Kidney glomerular epithelial cell (primary cell): ENCODE results near the gene TAGLN.

Source experiments
- DNase-seq: peaks from one replicate; lab custom pipeline; 2025; lab: John Stamatoyannopoulos, UW

The TAGLN gene

GRCh38 chr11:117199053-117199915 is at the start of gene TAGLN:
TSS of gene TAGLN (plus strand) at chr11:117199370. CDS start at chr11:117203014, 3,644 bp downstream.
- peak; percentile 82 for DNase-seq

DNA sequence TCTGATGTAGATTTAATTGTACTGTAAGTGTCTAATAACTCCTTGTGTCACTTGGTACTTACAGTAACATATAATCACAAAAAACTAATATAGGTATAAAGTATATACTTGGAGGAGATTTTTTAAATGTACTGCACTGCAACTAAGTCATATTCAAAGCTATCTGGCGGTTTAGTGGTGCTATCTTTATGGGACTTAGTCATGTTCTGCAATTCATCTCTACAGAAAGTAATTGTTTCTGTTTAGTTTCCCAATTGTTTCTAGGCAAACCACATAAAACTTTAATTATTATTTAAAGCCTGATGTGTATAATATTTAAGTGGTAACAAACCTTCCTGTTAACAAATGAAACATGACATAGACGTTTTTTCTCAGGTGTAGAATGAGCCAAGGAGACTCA is 47.1 kb upstream of the TAGLN start:
- DNase-seq, result no peak

- DNase-seq, result no peak
These were observed 44.7 kb upstream of the TAGLN start for GRCh38 chr11:117154468-117154867.

GRCh38 chr11:117157507-117157906 is 41.7 kb upstream of the TAGLN start:
- no peak for DNase-seq

- no peak for DNase-seq
These were observed 39.3 kb upstream of the TAGLN start for GRCh38 chr11:117159892-117160291.

DNA sequence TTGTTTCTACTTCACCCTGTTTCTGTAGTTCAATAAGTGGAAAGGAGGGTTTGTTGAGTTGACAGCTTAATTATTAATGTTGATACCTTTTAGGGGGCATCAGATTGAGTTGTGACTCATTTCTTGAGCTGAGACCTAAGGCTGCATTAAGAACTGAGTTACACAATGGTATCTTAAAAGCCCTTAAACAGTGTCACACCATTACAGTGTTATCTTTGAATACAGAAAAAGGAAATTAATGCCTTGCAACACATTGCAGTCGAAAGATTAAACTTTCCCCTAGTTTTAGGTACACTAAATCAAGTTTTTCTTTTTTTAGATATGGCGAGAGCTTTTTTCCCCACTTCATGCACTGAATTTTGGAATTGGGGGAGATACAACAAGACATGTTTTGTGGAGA is 38.3 kb upstream of the TAGLN start:
- DNase-seq, result no peak

DNA sequence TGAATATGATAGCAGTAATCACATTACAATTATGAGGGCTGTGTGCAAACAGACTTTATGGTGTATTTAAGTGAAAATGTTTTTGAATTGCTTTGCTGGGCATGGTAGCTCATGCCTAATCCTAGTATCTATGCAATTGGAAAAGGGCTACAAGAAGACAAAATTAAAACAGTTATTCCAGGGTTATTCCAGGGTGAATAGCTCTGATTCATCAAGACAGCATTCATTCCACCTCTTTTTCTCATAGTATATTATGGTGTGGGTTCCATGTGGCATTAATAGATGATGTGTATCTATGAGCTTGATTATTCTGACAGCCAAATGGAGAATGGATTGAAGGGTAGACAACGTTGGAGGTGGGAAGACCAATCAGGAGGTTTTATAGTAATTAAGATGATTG is 32.7 kb upstream of the TAGLN start:
- no peak for DNase-seq

DNA sequence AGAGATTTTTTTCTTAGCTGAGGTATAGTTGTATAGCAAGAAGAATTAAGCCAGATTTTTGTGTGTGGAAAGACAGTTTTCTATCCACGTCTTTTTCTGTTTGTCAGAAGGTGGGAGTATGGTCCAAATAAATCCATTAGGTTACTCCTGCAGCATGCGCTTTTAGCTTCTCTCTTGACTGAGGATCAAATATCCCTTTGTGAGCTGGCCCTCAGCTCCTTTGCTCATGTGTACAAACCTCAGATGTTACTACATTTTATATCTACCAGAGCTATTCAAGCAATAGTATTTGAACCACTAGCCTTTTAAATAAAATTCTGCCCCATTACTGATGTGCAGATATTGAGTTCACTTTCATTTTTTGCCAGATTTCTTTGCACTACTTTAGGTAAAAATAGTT is 29.4 kb upstream of the TAGLN start:
- no peak for DNase-seq

- DNase-seq, result no peak
These were observed 29.0 kb upstream of the TAGLN start for GRCh38 chr11:117170210-117170609.

DNA sequence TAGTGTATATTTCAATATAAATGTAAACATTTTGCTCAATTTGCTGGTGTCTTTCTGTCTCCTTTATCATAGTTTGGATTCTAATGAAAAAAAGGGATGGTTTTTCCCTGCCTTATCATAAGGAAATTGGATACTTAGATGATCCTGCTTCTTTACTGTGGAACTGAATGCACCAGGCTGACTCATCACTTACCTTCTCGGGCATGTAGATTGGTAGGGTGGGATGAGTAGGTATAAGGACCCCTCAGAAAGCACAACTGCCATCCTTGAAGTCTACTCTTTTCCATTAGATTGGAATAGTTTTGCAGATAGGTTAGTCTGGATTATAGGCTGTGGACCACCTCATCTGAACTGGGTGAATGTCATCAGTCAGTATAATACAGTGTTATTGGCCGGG is 28.2 kb upstream of the TAGLN start:
- DNase-seq, result no peak

DNA sequence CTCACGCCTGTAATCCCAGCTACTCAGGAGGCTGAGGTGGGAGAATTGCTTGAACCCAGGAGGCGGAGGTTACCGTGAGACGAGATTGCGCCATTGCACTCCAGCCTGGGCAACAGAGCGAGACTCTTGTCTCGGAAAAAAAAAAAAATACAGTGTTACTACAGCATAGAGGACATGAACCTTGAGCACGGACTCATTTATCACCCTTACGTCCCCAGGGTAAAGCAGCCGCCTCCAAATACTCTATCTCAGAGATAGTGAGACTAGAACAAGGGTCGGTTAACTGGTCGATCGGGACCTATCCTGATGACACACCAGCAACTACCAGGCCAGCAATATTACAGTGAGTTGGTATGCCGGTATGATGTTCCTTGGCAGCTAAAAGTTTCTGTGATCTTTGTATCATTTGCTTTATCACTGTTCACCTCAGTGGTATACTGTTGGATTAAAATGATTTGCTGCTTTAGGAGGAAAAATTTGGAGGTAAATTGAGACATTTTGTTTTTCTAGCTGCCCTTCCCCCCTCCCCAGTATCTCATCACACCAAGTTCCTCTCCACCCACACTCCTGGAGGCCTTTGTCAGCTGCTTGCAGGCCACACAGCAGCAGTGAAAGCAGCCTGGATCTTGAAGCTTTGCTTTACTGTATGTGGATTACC is 27.6 kb upstream of the TAGLN start:
- no peak for DNase-seq

GRCh38 chr11:117172724-117173421 is 26.3 kb upstream of the TAGLN start:
- no peak for DNase-seq

DNA sequence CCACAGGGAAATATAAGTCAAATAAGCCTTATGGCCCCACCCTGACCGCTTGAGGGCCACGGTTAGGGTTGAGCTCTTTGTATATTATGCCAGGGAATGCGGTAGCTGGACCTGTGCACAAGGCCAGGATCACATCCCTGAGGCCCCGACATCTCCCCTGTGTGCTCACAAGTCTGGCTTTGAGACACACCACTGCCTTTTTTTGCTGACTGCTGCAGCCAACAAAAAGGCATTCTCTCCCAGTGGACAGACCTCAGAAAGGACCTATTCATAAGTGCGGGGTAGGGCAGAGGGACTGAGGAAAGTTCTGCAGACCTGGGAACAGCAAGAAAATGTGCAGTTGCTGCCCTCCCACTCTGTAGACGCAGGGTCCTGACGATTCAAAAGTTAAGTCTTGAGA is 24.1 kb upstream of the TAGLN start:
- no peak for DNase-seq

DNA sequence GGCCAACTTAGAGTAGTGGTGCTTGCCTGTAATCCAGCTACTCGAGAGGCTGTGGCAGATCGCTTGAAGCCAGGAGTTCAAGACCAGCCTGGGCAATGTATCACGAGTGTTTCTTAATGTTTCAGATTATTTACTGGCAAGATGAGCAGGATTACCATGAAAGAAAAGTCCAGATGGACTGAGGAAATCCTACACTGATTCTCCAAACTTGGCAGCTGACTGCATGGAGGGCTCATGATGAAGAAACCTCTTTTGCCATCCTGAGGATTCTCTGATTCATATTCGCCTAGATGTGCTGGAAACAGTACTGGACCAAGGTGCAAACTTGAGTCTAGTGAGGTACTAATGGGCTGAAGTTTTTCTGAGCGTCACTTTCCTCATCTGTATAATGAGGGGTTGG is 23.4 kb upstream of the TAGLN start:
- DNase-seq, result no peak

- no peak for DNase-seq
These were observed 23.0 kb upstream of the TAGLN start for GRCh38 chr11:117176186-117176585.

DNA sequence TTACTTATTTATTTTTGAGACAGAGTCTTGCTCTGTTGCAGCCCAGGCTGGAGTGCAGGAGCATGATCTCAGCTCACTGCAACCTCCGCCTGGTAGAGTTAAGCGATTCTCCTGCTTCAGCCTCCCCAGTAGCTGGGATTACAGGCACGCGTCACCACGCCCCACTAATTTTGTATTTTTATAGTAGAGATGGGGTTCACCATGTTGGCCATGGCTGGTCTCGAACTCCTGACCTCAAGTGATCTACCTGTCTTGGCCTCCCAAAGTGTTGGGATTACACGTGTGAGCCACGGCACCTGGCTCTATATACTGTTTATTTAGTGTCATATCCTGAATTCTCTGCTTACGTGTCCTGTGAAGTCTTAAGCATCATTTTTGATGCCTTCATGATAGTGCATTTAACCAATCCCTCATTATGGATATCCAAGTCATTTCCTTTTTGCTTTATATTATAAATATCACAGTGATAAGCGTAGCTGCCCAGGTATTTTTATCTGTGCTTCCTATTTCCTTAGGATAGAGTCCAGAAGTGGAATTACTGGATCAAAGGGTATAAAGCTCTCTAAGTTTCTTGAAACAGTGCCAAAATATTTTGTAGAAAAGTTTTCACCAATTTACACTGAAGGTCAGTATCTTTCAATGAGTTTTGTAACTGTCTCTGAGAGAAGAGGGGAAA is 21.5 kb upstream of the TAGLN start:
- no peak for DNase-seq

GRCh38 chr11:117178210-117179034 is 20.7 kb upstream of the TAGLN start, which contains the start of gene SIDT2:
TSS of gene SIDT2 (plus strand) at chr11:117178743. CDS start at chr11:117179264, 521 bp downstream.
- DNase-seq, result peak; percentile 70

GRCh38 chr11:117179048-117179999 is 19.8 kb upstream of the TAGLN start:
- no peak for DNase-seq

- no peak for DNase-seq
These were observed 19.1 kb upstream of the TAGLN start for GRCh38 chr11:117180020-117180419.
